Naive B cell (primary cell): ENCODE data around the gene ZNF277. TPM values are rescaled to one million over a fixed set of nuclear protein-coding genes. Genes with fewer than 3 reads are reported as not detected.

Source experiments
- polyA plus RNA-seq, 6 donors: library from polyadenylated mRNA; unstranded; fragments of 300-500 nt; fragmentation: Illumina TruSeq; gene quantifications; one replicate each; pipeline ENCODE4 v1.2.3, GENCODE V29; 2021; ENCODE audit warnings: low read depth in 6 of 6

The ZNF277 gene
- polyA plus RNA-seq, 6 donors from 2014 or later: 13.6 to 23.8 (median 20.6) TPM

Other genes starting within 250 kb of the ZNF277 start
- under 1 TPM in 3 of 6 donors, not detected in 3; 0.16 to 0.55 (median 0.28) TPM for gene DOCK4, start 296 bp upstream of the ZNF277 start, polyA plus RNA-seq
- gene IFRD1, start 243.8 kb downstream of the ZNF277 start, polyA plus RNA-seq: 10 to 100 TPM; 38.5 to 62.8 (median 49.0) TPM